ENCODE measurements around the gene PRAMEF20.

Gene PRAMEF20

GRCh38 chr1:13469343-13469742, 59.1 kb downstream of the PRAMEF20 start:
- DNase-seq: no peak
- no peaks in the 10 kb centered on the region for H3K9me3 ChIP-seq (ENCODE audit: control insufficient read depth, low read length)
- no peaks in the 10 kb centered on the region for H3K79me1 ChIP-seq (replicated peaks; ENCODE audit: low read length, poor library complexity, severe bottlenecking)
- 65% methylated on average over 4 of the region's 5 CpGs for WGBS
- no peak overlapping the region for H3K4me3 ChIP-seq (ENCODE audit: insufficient read depth in 1 of 2, low read depth in 1 of 2, low read length in 2 of 2)
- no peak overlapping the region for H2AFZ ChIP-seq (ENCODE audit: low read depth, low read length)
- no peak overlapping the region for H4K8ac ChIP-seq (ENCODE audit: low read length)
- no peak overlapping the region for H3K23ac ChIP-seq (ENCODE audit: low read length in 2 of 2)
- H2BK5ac ChIP-seq (ENCODE audit: low read depth, low read length, poor library complexity, severe bottlenecking): no peak overlapping the region
- H2BK15ac ChIP-seq (ENCODE audit: low read depth, poor library complexity, severe bottlenecking): no peak overlapping the region
- no peak overlapping the region for H4K91ac ChIP-seq (ENCODE audit: low read length)
- H3K4me1 ChIP-seq (ENCODE audit: control insufficient read depth, insufficient read depth, low read depth, low read length): no peaks in the 10 kb centered on the region
- H2AK5ac ChIP-seq (ENCODE audit: low read length, severe bottlenecking): no peak overlapping the region
- peaks cover 0 to 22% of the 10 kb centered on the region in 2 experiments for H3K27me3 ChIP-seq (ENCODE audit: control insufficient read depth in 1 of 2, insufficient read depth in 1 of 2, low read length in 2 of 2)
- H3K4ac ChIP-seq (ENCODE audit: low read depth in 1 of 2, low read length in 2 of 2): no peak overlapping the region
- H2BK12ac ChIP-seq (ENCODE audit: low read length in 2 of 2): no peak overlapping the region
- H3K9ac ChIP-seq (ENCODE audit: low read length): no peak overlapping the region
- H3K4me2 ChIP-seq (ENCODE audit: low read length, poor library complexity, severe bottlenecking): no peak overlapping the region
- no peak overlapping the region for H3K27ac ChIP-seq (ENCODE audit: low read length, poor library complexity, severe bottlenecking)
- no peak overlapping the region for H3K18ac ChIP-seq (ENCODE audit: low read depth in 1 of 2, low read length in 2 of 2)
- H3K14ac ChIP-seq (ENCODE audit: low read length in 2 of 2): no peak overlapping the region
- H2BK120ac ChIP-seq (ENCODE audit: low read depth, low read length): no peak overlapping the region
- H3K36me3 ChIP-seq (ENCODE audit: control insufficient read depth in 1 of 2, insufficient read depth in 2 of 2, low read depth in 1 of 2, low read length in 2 of 2): no peaks in the 10 kb centered on the region
